GM23338 (cell line): ENCODE results near the gene UNC5A. TPM values are rescaled to one million over a fixed set of nuclear protein-coding genes. Genes with fewer than 3 reads are reported as not detected.
A peak's percentile ranks its signal among the peaks of the same experiment; 100 is the strongest.

Source experiments
- ATAC-seq: fragments of 200-7000 bp; cut with Tn5 transposase; 3 replicates; pipeline ENCODE4 v1.9.1; 2020
- DNase-seq: peaks from one replicate; pipeline ENCODE4 v3.0.0-alpha.2; 2015; ENCODE audit warnings: low spot score
- H2AFZ ChIP-seq: fragments of 200-600 bp; sonication (generic); 2 replicates; pipeline ENCODE4 v1.8.0; 2016; ENCODE audit warnings: antibody characterized with exemption, mild to moderate bottlenecking, moderate library complexity
- H3F3A ChIP-seq: fragments of 200-600 bp; sonication (generic); replicated peaks from 2 replicates; pipeline ENCODE4 v1.8.0; 2017; ENCODE audit warnings: antibody characterized with exemption, mixed run types, low read depth
- H3K27ac ChIP-seq: fragments of 200-600 bp; sonication (generic); 2 replicates; pipeline ENCODE4 v1.6.1; 2016; ENCODE audit warnings: low read depth
- H3K27me3 ChIP-seq: fragments of 200-600 bp; sonication (generic); 2 replicates; pipeline ENCODE4 v1.8.0; 2016; ENCODE audit warnings: mild to moderate bottlenecking, mixed run types, moderate library complexity; ENCODE audit not compliant: insufficient read depth
- H3K36me3 ChIP-seq: fragments of 200-600 bp; sonication (generic); 2 replicates; pipeline ENCODE4 v1.8.0; 2016; ENCODE audit warnings: mild to moderate bottlenecking; ENCODE audit not compliant: insufficient read depth
- H3K4me1 ChIP-seq: fragments of 200-600 bp; sonication (generic); 2 replicates; pipeline ENCODE4 v1.8.0; 2016; ENCODE audit warnings: mild to moderate bottlenecking, moderate library complexity; ENCODE audit not compliant: insufficient read depth
- H3K4me2 ChIP-seq: fragments of 200-600 bp; sonication (generic); 2 replicates; pipeline ENCODE4 v1.7.1; 2017; ENCODE audit warnings: mixed run types
- H3K4me3 ChIP-seq: fragments of 200-600 bp; sonication (generic); 2 replicates; pipeline ENCODE4 v1.6.1; 2016; ENCODE audit warnings: mixed run types
- H3K79me2 ChIP-seq: fragments of 200-600 bp; sonication (generic); replicated peaks from 2 replicates; pipeline ENCODE4 v1.8.0; 2017; ENCODE audit warnings: mild to moderate bottlenecking; ENCODE audit not compliant: insufficient read depth
- H3K9me2 ChIP-seq: fragments of 200-600 bp; sonication (generic); 2 replicates; pipeline ENCODE4 v1.8.0; 2017; ENCODE audit not compliant: insufficient read depth
- H4K20me1 ChIP-seq: fragments of 200-600 bp; sonication (generic); replicated peaks from 2 replicates; pipeline ENCODE4 v1.8.0; 2017; ENCODE audit warnings: mild to moderate bottlenecking; ENCODE audit not compliant: insufficient read depth
- H3K27ac Mint-ChIP-seq: 2 replicates; pipeline ENCODE4 v1.8.0; 2020; ENCODE audit warnings: inconsistent platforms, mild to moderate bottlenecking, moderate library complexity, mixed read lengths
- H3K27me3 Mint-ChIP-seq: 3 replicates; pipeline ENCODE4 v1.8.0; 2022; ENCODE audit warnings: low read depth, mild to moderate bottlenecking, moderate library complexity, mixed read lengths, inconsistent platforms; ENCODE audit not compliant: insufficient read depth, poor library complexity
- H3K36me3 Mint-ChIP-seq: 3 replicates; pipeline ENCODE4 v1.8.0; 2021; ENCODE audit warnings: low read depth, mild to moderate bottlenecking, inconsistent platforms, moderate library complexity, mixed read lengths
- H3K4me1 Mint-ChIP-seq: 3 replicates; pipeline ENCODE4 v1.8.0; 2020; ENCODE audit warnings: mild to moderate bottlenecking, inconsistent platforms, mixed read lengths
- H3K4me3 Mint-ChIP-seq: 3 replicates; pipeline ENCODE4 v1.8.0; 2021; ENCODE audit warnings: moderate library complexity, mild to moderate bottlenecking, inconsistent platforms, mixed read lengths
- H3K9me3 Mint-ChIP-seq: 3 replicates; pipeline ENCODE4 v1.8.0; 2020; ENCODE audit warnings: moderate library complexity, mild to moderate bottlenecking, inconsistent platforms, mixed read lengths
- CREB1 ChIP-seq: fragments of 250-450 bp; sonication (Bioruptor Pico); IDR thresholded peaks from 2 replicates; pipeline ENCODE4 v1.5.0; 2020; ENCODE audit warnings: low read depth, mild to moderate bottlenecking, moderate library complexity
- EZH2 ChIP-seq: fragments of 200-600 bp; sonication (generic); IDR thresholded peaks from one replicate; pipeline ENCODE4 v1.8.0; 2017; ENCODE audit warnings: antibody characterized with exemption, mild to moderate bottlenecking, low read depth; ENCODE audit not compliant: unreplicated experiment
- JUNB ChIP-seq: IDR thresholded peaks from one replicate; pipeline ENCODE4 v1.6.1; 2016; ENCODE audit warnings: antibody characterized with exemption; ENCODE audit not compliant: unreplicated experiment
- NANOG ChIP-seq: IDR thresholded peaks from 2 replicates; pipeline ENCODE4 v1.6.1; 2016; ENCODE audit warnings: antibody characterized with exemption, borderline replicate concordance
- POLR2AphosphoS5 ChIP-seq: IDR thresholded peaks from 2 replicates; pipeline ENCODE4 v1.6.1; 2016; ENCODE audit warnings: antibody characterized with exemption, low read depth
- STAT1 ChIP-seq: IDR thresholded peaks from one replicate; pipeline ENCODE4 v1.6.1; 2016; ENCODE audit warnings: antibody characterized with exemption; ENCODE audit not compliant: unreplicated experiment
- ZNF114 ChIP-seq: fragments of 250-450 bp; sonication (Bioruptor Pico); IDR thresholded peaks from 2 replicates; pipeline ENCODE4 v1.5.0; 2020; ENCODE audit warnings: mild to moderate bottlenecking, moderate library complexity
- ZNF331 ChIP-seq: fragments of 250-450 bp; sonication (Bioruptor Pico); IDR thresholded peaks from 2 replicates; pipeline ENCODE4 v1.5.0; 2020; ENCODE audit warnings: low read depth, mild to moderate bottlenecking, moderate library complexity
- polyA plus RNA-seq: library from polyadenylated mRNA; unstranded; fragments of >200 nt; fragmentation: Nextera tagmentation; extraction: Ambion mirVana; gene quantifications from 2 replicates; pipeline ENCODE4 v1.2.1, GENCODE V29; 2016
- total RNA-seq: library from RNA; depleted of rRNA; stranded (reverse); fragments of >200 nt; shearing (Covaris generic); gene quantifications from 2 replicates; pipeline ENCODE4 v1.2.3, GENCODE V29; 2014
- TF ChIP-seq, protein P1 (sequence below): IDR thresholded peaks from 2 replicates; pipeline ENCODE4 v1.6.1; 2016; ENCODE audit warnings: antibody characterized with exemption
- TF ChIP-seq, protein P2 (sequence below), 2 experiments: fragments of 200-600 bp in 1 of 2; sonication (generic) in 1 of 2; conservative IDR thresholded peaks; 2 replicates each; pipeline versions ENCODE4 v1.5.1 to v1.6.1; 2016 to 2017; ENCODE audit warnings: antibody characterized with exemption in 2 of 2, low read depth in 2 of 2, mild to moderate bottlenecking in 2 of 2, moderate library complexity in 1 of 2
- TF ChIP-seq, protein P3 (sequence below): fragments of 250-450 bp; sonication (Bioruptor Pico); IDR thresholded peaks from 2 replicates; pipeline ENCODE4 v1.5.0; 2020; ENCODE audit warnings: mild to moderate bottlenecking, moderate library complexity

Gene UNC5A
- total and polyA plus RNA-seq, 2 experiments from 2014 or later = 0.92 to 3.9 TPM

DNA sequence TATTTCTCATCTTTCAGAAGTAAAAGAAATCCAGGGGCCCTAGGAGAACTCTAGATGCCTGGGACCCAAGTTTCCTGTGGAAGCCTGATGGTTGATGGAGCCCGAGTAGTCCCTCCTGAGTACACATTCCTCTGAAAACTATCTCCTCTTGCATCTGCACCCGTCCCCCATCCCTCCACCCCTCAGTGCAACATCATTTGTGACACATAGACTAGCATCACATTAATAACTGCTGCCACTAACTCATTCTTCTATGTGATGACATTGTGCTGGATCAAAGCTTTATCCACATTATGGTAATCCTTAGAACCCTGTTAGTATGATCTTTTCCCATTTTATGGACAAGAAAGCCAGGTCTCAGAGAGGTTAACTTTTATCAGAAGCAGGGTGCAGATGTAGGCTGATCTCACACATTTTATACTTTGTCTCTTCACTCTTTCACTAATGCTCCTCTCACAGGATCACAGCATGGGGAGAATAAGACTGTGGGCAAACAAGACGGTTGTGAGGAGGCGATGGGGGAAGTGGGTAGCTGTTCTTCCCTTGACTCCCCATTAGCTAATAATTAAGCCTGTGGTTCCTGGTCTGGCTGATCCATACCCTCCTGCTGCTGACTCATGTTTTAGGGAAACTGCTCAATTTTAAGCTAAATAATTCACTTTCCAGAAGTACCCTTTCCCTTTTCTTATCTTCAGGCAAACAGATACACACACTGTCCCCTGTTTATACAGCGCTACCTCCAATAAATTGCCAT, 92.7 kb downstream of the UNC5A start (continued):
- TF ChIP-seq, protein P1, sequence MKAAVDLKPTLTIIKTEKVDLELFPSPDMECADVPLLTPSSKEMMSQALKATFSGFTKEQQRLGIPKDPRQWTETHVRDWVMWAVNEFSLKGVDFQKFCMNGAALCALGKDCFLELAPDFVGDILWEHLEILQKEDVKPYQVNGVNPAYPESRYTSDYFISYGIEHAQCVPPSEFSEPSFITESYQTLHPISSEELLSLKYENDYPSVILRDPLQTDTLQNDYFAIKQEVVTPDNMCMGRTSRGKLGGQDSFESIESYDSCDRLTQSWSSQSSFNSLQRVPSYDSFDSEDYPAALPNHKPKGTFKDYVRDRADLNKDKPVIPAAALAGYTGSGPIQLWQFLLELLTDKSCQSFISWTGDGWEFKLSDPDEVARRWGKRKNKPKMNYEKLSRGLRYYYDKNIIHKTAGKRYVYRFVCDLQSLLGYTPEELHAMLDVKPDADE = no peak

DNA sequence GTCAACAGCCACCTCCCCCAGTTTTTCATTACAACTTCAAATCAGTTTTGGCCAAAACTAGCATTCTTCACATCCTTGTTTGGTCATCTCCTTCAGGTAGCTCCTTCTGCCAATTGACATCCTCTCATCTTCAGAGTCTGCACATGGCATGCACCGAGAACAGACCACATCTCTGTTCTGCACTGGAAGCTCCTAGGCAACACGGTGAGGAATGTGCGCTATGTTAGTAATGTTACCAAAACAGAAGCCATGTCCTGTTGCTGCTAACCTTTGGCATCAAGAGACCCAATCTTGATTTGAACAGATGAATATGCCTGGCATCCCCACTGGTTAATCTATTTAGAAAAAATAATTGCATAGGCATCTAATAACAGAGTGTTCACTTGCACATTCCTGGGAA, 93.9 kb downstream of the UNC5A start:
- Mint-ChIP-seq H3K9me3 (no peaks in the 10 kb centered on the region), H3K4me1 (peaks cover 10% of the 10 kb centered on the region), H3K27me3 (peaks cover 2% of the 10 kb centered on the region), H3K36me3 (peaks cover 47% of the 10 kb centered on the region), H3K4me3 (no peak overlapping the region), H3K27ac (no peak overlapping the region)
- Histone ChIP-seq H3K27me3 (no peaks in the 10 kb centered on the region), H3K9me2 (no peaks in the 10 kb centered on the region), H3F3A (no peaks in the 10 kb centered on the region), H3K4me1 (0 out of 2 replicates have a peak, but pooled peaks cover 3% of the 10 kb centered on the region), H3K79me2 (no peaks in the 10 kb centered on the region), H3K4me2 (no peak overlapping the region), H3K36me3 (peaks cover 44% of the 10 kb centered on the region), H3K4me3 (no peak overlapping the region), H3K27ac (0 out of 2 replicates have a peak overlapping the region, but pooled peaks have one; percentile 17), H2AFZ (no peak overlapping the region), H4K20me1 (no peaks in the 10 kb centered on the region; the same call in none of the 2 replicates)
- DNase-seq (no peak), ATAC-seq (no peak)
- TF ChIP-seq, protein P2, sequence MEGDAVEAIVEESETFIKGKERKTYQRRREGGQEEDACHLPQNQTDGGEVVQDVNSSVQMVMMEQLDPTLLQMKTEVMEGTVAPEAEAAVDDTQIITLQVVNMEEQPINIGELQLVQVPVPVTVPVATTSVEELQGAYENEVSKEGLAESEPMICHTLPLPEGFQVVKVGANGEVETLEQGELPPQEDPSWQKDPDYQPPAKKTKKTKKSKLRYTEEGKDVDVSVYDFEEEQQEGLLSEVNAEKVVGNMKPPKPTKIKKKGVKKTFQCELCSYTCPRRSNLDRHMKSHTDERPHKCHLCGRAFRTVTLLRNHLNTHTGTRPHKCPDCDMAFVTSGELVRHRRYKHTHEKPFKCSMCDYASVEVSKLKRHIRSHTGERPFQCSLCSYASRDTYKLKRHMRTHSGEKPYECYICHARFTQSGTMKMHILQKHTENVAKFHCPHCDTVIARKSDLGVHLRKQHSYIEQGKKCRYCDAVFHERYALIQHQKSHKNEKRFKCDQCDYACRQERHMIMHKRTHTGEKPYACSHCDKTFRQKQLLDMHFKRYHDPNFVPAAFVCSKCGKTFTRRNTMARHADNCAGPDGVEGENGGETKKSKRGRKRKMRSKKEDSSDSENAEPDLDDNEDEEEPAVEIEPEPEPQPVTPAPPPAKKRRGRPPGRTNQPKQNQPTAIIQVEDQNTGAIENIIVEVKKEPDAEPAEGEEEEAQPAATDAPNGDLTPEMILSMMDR (conservative IDR thresholded peaks at IDR 0.05; ENCODE audit: low read depth in 2 of 2) = no peak
- TF ChIP-seq CREB1 (CRISPR knock-in tag) = no peak
- no peak for TF ChIP-seq NANOG
- no peak for TF ChIP-seq EZH2
- TF ChIP-seq, protein P3, sequence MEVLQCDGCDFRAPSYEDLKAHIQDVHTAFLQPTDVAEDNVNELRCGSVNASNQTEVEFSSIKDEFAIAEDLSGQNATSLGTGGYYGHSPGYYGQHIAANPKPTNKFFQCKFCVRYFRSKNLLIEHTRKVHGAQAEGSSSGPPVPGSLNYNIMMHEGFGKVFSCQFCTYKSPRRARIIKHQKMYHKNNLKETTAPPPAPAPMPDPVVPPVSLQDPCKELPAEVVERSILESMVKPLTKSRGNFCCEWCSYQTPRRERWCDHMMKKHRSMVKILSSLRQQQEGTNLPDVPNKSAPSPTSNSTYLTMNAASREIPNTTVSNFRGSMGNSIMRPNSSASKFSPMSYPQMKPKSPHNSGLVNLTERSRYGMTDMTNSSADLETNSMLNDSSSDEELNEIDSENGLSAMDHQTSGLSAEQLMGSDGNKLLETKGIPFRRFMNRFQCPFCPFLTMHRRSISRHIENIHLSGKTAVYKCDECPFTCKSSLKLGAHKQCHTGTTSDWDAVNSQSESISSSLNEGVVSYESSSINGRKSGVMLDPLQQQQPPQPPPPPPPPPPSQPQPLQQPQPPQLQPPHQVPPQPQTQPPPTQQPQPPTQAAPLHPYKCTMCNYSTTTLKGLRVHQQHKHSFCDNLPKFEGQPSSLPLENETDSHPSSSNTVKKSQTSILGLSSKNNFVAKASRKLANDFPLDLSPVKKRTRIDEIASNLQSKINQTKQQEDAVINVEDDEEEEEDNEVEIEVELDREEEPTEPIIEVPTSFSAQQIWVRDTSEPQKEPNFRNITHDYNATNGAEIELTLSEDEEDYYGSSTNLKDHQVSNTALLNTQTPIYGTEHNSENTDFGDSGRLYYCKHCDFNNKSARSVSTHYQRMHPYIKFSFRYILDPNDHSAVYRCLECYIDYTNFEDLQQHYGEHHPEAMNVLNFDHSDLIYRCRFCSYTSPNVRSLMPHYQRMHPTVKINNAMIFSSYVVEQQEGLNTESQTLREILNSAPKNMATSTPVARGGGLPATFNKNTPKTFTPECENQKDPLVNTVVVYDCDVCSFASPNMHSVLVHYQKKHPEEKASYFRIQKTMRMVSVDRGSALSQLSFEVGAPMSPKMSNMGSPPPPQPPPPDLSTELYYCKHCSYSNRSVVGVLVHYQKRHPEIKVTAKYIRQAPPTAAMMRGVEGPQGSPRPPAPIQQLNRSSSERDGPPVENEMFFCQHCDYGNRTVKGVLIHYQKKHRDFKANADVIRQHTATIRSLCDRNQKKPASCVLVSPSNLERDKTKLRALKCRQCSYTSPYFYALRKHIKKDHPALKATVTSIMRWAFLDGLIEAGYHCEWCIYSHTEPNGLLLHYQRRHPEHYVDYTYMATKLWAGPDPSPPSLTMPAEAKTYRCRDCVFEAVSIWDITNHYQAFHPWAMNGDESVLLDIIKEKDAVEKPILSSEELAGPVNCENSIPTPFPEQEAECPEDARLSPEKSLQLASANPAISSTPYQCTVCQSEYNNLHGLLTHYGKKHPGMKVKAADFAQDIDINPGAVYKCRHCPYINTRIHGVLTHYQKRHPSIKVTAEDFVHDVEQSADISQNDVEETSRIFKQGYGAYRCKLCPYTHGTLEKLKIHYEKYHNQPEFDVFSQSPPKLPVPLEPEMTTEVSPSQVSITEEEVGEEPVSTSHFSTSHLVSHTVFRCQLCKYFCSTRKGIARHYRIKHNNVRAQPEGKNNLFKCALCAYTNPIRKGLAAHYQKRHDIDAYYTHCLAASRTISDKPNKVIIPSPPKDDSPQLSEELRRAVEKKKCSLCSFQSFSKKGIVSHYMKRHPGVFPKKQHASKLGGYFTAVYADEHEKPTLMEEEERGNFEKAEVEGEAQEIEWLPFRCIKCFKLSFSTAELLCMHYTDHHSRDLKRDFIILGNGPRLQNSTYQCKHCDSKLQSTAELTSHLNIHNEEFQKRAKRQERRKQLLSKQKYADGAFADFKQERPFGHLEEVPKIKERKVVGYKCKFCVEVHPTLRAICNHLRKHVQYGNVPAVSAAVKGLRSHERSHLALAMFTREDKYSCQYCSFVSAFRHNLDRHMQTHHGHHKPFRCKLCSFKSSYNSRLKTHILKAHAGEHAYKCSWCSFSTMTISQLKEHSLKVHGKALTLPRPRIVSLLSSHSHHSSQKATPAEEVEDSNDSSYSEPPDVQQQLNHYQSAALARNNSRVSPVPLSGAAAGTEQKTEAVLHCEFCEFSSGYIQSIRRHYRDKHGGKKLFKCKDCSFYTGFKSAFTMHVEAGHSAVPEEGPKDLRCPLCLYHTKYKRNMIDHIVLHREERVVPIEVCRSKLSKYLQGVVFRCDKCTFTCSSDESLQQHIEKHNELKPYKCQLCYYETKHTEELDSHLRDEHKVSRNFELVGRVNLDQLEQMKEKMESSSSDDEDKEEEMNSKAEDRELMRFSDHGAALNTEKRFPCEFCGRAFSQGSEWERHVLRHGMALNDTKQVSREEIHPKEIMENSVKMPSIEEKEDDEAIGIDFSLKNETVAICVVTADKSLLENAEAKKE (CRISPR knock-in tag) = no peak
- TF ChIP-seq POLR2AphosphoS5 = no peak
- TF ChIP-seq, protein P1 = no peak
- TF ChIP-seq ZNF331 (CRISPR knock-in tag) = no peak
- no peak for TF ChIP-seq STAT1
- no peak for TF ChIP-seq JUNB
- TF ChIP-seq ZNF114 (CRISPR knock-in tag) = no peak
